Osteoblast (primary cell): ENCODE data around the gene MTFP1. TPM values are rescaled to one million over a fixed set of nuclear protein-coding genes. Genes with fewer than 3 reads are reported as not detected.
A peak's percentile ranks its signal among the peaks of the same experiment; 100 is the strongest.

Source experiments
- DNase-seq: peaks from one replicate; pipeline ENCODE4 v3.0.0; 2011; ENCODE audit warnings: low spot score, mixed read lengths; ENCODE audit not compliant: insufficient read length; ENCODE audit errors: missing footprints
- H2AFZ ChIP-seq: 2 replicates; pipeline ENCODE4 v1.6.0; 2011; ENCODE audit warnings: mild to moderate bottlenecking, low read length
- H3K27ac ChIP-seq: 2 replicates; pipeline ENCODE4 v1.5.1; 2011; ENCODE audit warnings: mild to moderate bottlenecking, low read depth, low read length, moderate library complexity
- H3K27me3 ChIP-seq: 2 replicates; pipeline ENCODE4 v1.6.0; 2012; ENCODE audit warnings: mild to moderate bottlenecking, control low read depth, inconsistent platforms, low read length, moderate library complexity; ENCODE audit not compliant: insufficient read depth
- H3K36me3 ChIP-seq: 2 replicates; pipeline ENCODE4 v1.5.1; 2011; ENCODE audit warnings: mild to moderate bottlenecking, low read length, control low read depth, moderate library complexity; ENCODE audit not compliant: insufficient read depth
- H3K4me1 ChIP-seq: 2 replicates; pipeline ENCODE4 v1.5.1; 2011; ENCODE audit warnings: mild to moderate bottlenecking, low read length, control low read depth, moderate library complexity; ENCODE audit not compliant: insufficient read depth
- H3K4me2 ChIP-seq: 2 replicates; pipeline ENCODE4 v1.6.0; 2011; ENCODE audit warnings: mild to moderate bottlenecking, low read length; ENCODE audit not compliant: insufficient read depth
- H3K4me3 ChIP-seq: fragments of 200-600 bp; sonication (generic); 3 replicates; pipeline ENCODE4 v1.5.1; 2012; ENCODE audit warnings: mild to moderate bottlenecking, low read length, inconsistent platforms; ENCODE audit not compliant: insufficient read depth
- H3K79me2 ChIP-seq: 2 replicates; pipeline ENCODE4 v1.6.0; 2012; ENCODE audit warnings: mild to moderate bottlenecking, low read length, control low read depth, inconsistent platforms; ENCODE audit not compliant: insufficient read depth
- H3K9me3 ChIP-seq: 2 replicates; pipeline ENCODE4 v1.5.1; 2011; ENCODE audit warnings: low read depth, low read length, control low read depth
- H4K20me1 ChIP-seq: 2 replicates; pipeline ENCODE4 v1.6.0; 2012; ENCODE audit warnings: mild to moderate bottlenecking, low read length, control low read depth; ENCODE audit not compliant: insufficient read depth
- CTCF ChIP-seq: IDR thresholded peaks from 2 replicates; pipeline ENCODE4 v1.5.1; 2011; ENCODE audit warnings: mild to moderate bottlenecking, low read depth, low read length, moderate library complexity; ENCODE audit errors: extremely low read depth
- total RNA-seq: library from RNA; depleted of rRNA; stranded (reverse); fragments of >200 nt; gene quantifications from 2 replicates; pipeline ENCODE4 v1.2.3, GENCODE V29; 2012

MTFP1 gene
- total RNA-seq, 1 donor, result 6.9 TPM

- H3K36me3 ChIP-seq, result peaks cover 19% of the 10 kb centered on the region
- H3K27me3 ChIP-seq, result no peaks in the 10 kb centered on the region
- H3K4me2 ChIP-seq, result no peak overlapping the region
- no peak overlapping the region for H3K27ac ChIP-seq
- no peak for TF ChIP-seq CTCF
- no peak overlapping the region for H2AFZ ChIP-seq
- DNase-seq, result peak; percentile 53
- no peaks in the 10 kb centered on the region for H3K9me3 ChIP-seq
- peaks cover 9% of the 10 kb centered on the region for H3K4me1 ChIP-seq
- peaks cover 8% of the 10 kb centered on the region for H3K79me2 ChIP-seq
- H4K20me1 ChIP-seq, result no peaks in the 10 kb centered on the region
- H3K4me3 ChIP-seq, result no peak overlapping the region
Observed at GRCh38 chr22:30383061-30383460, 42.5 kb upstream of the MTFP1 start.

- TF ChIP-seq CTCF, result no peak
- H3K4me3 ChIP-seq, result no peak overlapping the region
- H3K4me2 ChIP-seq, result peak overlapping the region; percentile 84
- peaks cover 16% of the 10 kb centered on the region for H3K36me3 ChIP-seq
- no peak overlapping the region for H3K27ac ChIP-seq
- no peaks in the 10 kb centered on the region for H3K27me3 ChIP-seq
- H3K9me3 ChIP-seq, result no peaks in the 10 kb centered on the region
- H2AFZ ChIP-seq, result no peak overlapping the region
- peaks cover 9% of the 10 kb centered on the region for H3K4me1 ChIP-seq
- no peaks in the 10 kb centered on the region for H4K20me1 ChIP-seq
- H3K79me2 ChIP-seq, result peaks cover 8% of the 10 kb centered on the region
- peak; percentile 83 for DNase-seq
Observed at GRCh38 chr22:30385942-30386341, 39.6 kb upstream of the MTFP1 start.

DNA sequence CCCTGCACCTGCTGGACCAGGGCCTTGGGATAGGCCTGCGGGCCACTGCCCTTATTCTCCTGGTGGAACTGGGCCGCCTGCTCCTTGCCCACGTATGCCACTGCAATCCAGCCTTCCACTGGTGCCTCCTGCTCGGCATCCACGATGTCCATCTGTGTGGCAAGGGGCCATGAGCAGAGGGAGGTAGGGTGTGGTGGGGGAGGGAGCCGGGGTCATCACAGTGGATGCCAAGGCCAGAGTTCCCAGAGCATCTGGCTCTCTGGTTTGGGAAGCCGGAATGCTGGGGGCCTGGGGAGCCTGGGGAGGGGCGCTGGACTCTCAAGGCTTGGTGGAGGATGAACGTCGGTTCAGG lies 39.0 kb upstream of the MTFP1 start:
- no peak for DNase-seq
- peaks cover 12% of the 10 kb centered on the region for H3K4me1 ChIP-seq
- H4K20me1 ChIP-seq, result no peaks in the 10 kb centered on the region
- H3K4me3 ChIP-seq, result peak overlapping the region; percentile 79
- H3K36me3 ChIP-seq, result peaks cover 13% of the 10 kb centered on the region
- TF ChIP-seq CTCF, result no peak
- peak overlapping the region; percentile 72 for H2AFZ ChIP-seq
- H3K27me3 ChIP-seq, result no peaks in the 10 kb centered on the region
- H3K79me2 ChIP-seq, result peaks cover 8% of the 10 kb centered on the region
- no peak overlapping the region for H3K27ac ChIP-seq
- H3K4me2 ChIP-seq, result peak overlapping the region; percentile 84
- H3K9me3 ChIP-seq, result no peaks in the 10 kb centered on the region

- peaks cover 12% of the 10 kb centered on the region for H3K4me1 ChIP-seq
- peak; percentile 100 for DNase-seq
- H4K20me1 ChIP-seq, result no peaks in the 10 kb centered on the region
- peak; percentile 63 for TF ChIP-seq CTCF
- peaks cover 13% of the 10 kb centered on the region for H3K36me3 ChIP-seq
- peaks cover 8% of the 10 kb centered on the region for H3K79me2 ChIP-seq
- H3K4me2 ChIP-seq, result peak within 1 kb of the TSS; percentile 86
- H3K4me3 ChIP-seq, result peak within 1 kb of the TSS; percentile 79
- no peak within 1 kb of the TSS for H3K27ac ChIP-seq
- H3K27me3 ChIP-seq, result no peaks in the 10 kb centered on the region
- no peaks in the 10 kb centered on the region for H3K9me3 ChIP-seq
- H2AFZ ChIP-seq, result peak within 1 kb of the TSS; percentile 95
Observed at GRCh38 chr22:30386960-30387827, 38.4 kb upstream of the MTFP1 start, which contains the start of gene RNF215. RNF215 (minus strand) TSS chr22:30387411; CDS start chr22:30387313, 98 bp downstream.
